Ramos (cell line): Measurements from ENCODE around the gene SYNPR.
"Not testable (repeated sequence)": the region's sequence is repeated elsewhere in the genome, so short reads cannot be mapped to it uniquely, and the experiment has no call there.

Experiments
- in situ Hi-C: fragments of 300-500 bp; cut with MboI; formaldehyde crosslinking; loops from one replicate; pipeline ENCODE4 v1.14.3; 2022; ENCODE audit warnings: low sequenced_read_pairs; ENCODE audit not compliant: unreplicated experiment

Gene SYNPR

DNA sequence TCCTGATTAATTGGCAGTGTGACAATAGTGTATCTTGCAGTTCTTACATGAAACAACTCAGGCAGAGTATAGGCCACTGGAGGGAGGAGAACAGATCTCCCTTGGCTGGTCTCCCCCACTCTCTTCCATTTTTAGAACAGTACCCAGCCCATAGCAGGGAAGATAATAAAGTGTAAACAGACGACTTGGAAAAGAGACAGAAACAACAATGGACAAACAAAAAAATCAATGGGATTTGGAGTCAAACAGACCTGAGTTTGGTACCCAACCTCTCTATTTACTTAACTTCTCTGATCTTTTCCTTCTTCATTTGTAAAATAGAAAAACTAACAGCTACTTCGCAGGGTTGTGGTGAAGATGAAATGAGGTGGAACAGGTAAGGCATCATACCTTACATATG lies 315.7 kb downstream of the SYNPR start:
- in situ Hi-C loops: no loop called here

- in situ Hi-C loops: no loop called here
Measured at GRCh38 chr3:63595221-63595620, 317.1 kb downstream of the SYNPR start.

- in situ Hi-C loops: no loop called here
Measured at GRCh38 chr3:63597019-63597418, 318.9 kb downstream of the SYNPR start.

DNA sequence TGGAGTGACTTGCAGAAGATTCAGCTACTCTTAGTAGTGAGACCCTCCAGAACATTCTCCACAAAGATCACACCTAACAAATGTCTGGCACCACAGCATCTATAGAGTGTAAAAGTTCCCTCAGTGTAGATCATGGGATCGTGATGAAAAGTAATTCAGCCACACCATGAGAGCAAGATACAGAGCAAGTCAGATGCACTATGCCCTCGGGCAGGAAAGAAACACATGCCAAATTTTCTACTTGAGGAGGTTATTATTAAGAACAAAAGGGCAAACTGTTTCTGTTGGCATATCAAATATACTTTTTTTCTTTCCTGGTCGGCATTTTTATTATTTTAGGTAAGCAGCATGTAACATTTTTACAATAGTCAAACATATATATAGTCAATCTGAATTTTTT lies 329.6 kb downstream of the SYNPR start:
- in situ Hi-C loops: no loop called here

DNA sequence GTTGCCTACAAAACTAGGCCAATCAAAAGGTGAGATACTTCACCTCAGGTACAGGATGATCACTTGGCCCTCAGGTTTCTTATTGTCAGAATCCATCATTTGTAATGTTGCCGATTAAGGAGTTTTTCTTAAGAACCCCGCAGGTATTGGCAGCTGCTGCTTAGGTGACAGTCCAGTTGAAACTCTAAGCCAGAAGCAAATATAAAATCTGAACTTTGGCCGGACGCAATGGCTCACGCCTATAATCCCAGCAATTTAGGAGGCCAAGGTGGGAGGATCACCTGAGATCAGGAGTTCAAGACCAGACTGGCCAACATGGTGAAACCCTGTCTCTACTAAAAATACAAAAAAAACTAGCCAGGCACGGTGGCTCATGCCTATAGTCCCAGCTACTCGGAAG lies 331.3 kb downstream of the SYNPR start:
- in situ Hi-C loops: no loop called here

GRCh38 chr3:63609834-63610233 lies 331.7 kb downstream of the SYNPR start:
- in situ Hi-C loops: no loop called here

DNA sequence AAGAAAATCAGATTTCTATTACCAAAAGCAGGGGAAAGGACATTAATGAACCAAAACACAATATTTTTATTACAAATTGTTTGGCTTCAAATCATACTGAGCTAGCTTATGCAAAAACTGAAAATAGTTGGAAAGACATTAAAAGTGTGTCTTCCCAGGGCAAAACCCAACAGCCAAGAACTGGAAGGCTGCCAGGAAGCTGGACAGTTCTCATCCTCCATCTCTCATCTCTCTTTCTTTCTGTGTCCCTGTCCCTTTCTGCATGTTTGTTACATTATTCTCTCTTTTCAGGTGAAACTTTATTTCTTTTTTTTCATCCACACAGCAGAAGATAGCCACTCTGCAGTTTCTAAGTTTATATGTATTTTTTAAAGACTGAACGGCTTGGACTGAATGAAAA lies 333.3 kb downstream of the SYNPR start:
- in situ Hi-C loops: no loop called here

DNA sequence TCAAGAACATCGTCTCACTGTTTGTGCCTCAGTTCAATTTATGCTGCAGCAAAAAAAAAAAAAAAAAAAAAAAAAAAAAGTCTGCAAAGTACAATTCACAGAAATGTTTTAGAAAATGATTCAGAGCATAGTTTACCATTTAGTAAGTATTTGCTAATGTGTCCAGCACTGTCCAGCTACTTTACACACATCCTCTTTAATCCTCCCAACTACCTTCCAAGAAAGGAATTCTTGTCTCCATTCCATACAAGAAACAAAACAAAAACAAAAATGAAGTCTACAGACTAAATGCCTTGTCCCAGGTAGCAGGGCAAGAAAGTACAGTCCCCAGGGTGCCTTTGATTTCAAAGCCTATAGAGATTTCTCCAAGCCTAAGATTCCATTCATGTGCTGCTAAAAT lies 335.5 kb downstream of the SYNPR start:
- in situ Hi-C loops: no loop called here

DNA sequence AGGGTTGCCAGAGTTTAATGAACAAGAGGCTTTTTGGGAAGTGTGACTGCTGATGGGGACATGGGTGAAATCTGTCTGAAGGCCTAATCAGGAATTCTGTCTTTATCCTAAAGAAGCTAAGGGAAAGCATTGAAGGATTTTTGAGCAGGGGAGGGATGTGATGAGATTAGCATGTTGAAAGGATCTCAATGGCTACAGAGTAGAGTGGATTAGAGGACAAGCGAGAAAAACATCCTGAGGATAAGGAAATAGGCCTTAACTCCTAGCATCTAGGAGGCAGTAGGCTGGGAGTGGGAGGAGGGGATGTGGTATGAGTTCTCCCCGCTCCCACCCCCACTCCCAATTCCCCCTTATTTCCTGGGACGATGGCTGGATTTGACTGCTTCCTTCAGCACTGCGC lies 339.3 kb downstream of the SYNPR start:
- in situ Hi-C loops: no loop called here

GRCh38 chr3:63624941-63625560 lies 346.9 kb downstream of the SYNPR start:
- in situ Hi-C loops: no loop called here

DNA sequence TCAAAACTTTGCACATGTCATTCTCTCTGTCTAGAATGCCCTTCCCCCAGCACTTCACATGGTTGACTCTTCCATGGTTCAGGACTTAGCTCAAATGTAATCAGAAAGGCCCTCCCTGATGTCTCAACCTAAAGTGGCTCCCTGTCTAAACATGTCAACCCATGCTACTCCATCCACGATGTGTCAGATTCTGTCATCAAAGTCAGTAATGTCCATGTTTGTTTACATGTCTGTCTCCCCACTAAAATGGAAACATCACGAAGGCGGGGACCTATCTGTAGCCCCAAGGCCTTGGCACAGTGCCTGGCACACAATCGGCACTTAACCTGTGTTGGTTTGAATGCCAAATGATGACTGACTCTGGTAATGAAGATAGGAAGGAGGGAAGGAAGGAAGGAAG lies 353.6 kb downstream of the SYNPR start:
- in situ Hi-C loops: no loop called here

DNA sequence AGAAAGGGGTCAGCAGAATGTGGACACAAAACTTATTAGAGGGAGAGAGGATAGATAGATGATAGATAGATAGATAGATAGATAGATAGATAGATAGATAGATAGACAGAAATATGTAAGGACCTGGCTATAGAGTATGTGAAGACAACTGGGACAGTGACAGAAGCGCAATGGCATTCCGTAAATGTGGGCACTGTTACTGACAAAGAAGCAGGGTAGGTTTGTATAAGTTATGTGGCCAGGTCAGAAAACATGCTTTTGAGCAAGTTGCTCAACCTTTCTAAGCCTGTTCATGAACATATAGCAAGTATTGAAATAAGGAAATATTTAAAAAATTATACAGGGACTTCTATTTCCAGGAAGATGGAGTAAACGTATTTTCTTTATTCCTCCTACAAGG lies 357.1 kb downstream of the SYNPR start:
- in situ Hi-C loops: no loop called here

DNA sequence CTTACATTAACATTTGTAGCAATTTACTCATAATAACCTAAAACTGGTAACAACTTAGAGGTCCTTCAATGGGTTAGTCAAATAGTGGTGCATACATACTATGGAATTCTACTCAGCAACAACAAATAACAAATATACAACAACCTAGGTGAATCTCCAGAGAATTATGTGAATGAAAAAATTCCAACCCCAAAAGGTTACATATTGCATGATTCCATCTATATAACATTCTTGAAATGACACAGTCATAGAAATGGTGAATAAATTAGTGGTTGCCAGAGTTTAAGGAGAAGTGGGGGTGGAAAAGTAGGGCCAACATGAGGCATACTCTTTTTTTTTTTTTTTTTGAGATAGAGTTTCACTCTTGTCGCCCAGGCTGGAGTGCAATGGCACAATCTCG lies 361.7 kb downstream of the SYNPR start:
- in situ Hi-C loops: no loop called here

DNA sequence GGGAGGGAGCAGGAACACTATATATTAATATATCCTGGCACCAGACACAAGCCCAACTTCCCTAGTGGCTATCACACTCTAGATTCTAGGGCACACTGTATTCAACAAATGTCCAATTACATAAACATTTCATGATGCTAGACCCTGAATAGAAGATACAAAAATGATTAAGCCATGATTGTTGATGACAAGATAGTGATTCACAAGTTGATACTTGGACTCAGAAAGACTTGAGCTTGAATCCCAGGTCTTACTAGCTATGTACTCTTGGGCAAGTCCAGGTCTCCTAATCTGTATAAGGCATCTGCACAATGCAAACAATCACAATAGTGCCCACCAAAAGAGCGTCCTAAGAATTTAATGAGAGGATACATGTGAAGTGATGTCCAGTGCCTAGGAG lies 364.4 kb downstream of the SYNPR start:
- in situ Hi-C loops: no loop called here

DNA sequence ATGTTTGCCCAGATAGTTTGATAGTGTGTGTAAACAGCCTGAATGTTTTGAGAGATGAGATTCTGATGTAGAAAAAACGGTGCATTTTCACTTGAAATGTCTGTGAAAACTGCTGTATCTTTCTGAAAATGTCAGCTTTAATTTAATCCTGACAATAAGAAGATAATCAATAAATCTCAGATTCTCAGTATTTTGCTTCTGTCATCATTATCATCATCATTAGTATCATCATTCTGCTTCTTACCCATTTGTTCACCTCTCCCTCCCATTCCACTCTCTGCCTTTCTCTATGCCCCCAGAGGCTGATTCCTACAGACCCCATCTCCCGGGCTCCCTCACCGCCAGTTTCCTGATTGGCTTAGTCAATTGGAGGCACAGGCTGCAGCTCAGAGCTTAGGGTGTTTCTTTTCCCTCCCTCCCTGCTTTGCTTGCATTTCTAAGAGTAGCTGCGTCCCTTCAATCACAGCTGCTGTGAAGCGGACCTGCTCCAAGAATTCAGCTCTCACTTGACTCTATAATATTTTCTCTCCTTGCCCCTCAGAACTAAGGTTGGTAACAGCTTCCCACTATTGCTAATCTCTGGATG lies 366.2 kb downstream of the SYNPR start:
- in situ Hi-C loops: no loop called here

DNA sequence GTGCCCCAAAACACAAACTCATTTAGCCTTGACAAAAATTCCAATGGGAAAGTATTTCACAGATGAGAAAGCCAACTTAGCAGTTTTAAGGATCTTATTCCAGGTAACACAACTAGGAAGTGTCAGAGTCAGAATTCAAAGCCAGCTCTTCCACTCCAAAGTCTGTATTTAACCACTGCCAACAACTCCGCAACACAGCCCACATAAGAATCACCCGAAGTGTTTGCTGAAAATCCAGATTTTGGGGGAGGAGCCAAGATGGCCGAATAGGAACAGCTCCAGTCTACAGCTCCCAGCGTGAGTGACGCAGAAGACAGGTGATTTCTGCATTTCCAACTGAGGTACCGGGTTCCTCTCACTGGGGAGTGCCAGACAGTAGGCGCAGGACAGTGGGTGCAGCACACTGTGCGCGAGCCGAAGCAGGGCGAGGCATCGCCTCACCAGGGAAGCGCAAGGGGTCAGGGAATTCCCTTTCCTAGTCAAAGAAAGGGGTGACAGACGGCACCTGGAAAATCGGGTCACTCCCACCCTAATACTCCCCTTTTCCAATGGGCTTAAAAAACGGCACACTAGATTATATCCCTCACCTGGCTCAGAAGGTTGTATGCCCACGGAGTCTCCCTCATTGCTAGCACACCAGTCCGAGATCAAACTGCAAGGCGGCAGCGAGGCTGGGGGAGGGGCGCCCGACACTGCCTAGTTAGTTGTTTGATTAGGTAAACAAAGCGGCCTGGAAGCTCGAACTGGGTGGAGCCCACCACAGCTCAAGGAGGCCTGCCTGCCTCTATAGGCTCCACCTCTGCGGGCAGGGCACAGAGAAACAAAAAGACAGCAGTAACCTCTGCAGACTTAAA lies 367.0 kb downstream of the SYNPR start:
- in situ Hi-C loops: not testable (repeated sequence)

- in situ Hi-C loops: no loop called here
Measured at GRCh38 chr3:63652066-63652725, 374.1 kb downstream of the SYNPR start, which contains the start of gene SNTN. Gene SNTN (plus strand): TSS chr3:63652675. CDS start chr3:63652688, 13 bp downstream.

- in situ Hi-C loops: no loop called here
Measured at GRCh38 chr3:63654211-63654610, 376.1 kb downstream of the SYNPR start.

- in situ Hi-C loops: no loop called here
Measured at GRCh38 chr3:63654931-63655330, 376.8 kb downstream of the SYNPR start.

DNA sequence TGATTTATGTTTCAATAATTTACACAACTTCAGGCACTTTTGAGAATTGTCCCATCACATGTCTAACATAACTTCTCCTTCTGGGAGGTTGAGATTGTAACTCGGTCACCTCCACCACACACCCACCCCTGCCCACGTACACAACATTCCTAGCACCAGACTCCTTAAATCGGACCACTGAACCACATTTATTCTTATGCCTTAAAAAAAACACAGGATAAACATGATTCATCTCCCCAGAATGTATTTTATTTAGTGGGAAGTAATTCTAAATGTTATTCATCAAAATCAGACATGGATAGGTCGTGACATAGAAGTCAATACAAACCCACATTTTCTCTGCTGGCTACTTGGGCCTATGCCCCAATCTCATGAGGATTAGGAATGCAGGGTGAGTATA lies 377.4 kb downstream of the SYNPR start:
- in situ Hi-C loops: no loop called here

DNA sequence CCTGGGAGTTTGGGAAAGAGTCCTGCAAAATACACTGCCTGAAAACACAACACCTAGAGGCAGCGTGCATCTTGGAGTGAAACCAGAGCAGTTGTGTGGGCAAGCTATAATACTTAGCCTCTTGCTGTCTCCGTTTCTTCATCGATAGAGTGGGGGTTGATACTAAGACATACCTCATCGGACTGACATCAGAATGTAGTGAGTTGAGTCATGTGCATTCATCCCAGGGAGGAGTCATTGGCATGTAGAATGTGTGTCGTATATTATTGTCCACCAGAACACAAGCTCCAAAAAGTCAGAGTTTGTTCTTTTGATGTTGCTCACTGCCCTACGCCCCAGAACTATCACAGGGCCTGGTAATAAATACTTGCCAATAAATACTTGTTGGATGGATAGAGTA lies 378.7 kb downstream of the SYNPR start:
- in situ Hi-C loops: no loop called here
